Measurements from ENCODE around the gene IL11RA.

GRCh38 chr9:34665381-34666250 lies 13.6 kb downstream of the IL11RA start:
- peak; percentile 82 to 86 for TF ChIP-seq POLR2A (IDR thresholded peaks at IDR 0.05)
- TF ChIP-seq, protein P1, sequence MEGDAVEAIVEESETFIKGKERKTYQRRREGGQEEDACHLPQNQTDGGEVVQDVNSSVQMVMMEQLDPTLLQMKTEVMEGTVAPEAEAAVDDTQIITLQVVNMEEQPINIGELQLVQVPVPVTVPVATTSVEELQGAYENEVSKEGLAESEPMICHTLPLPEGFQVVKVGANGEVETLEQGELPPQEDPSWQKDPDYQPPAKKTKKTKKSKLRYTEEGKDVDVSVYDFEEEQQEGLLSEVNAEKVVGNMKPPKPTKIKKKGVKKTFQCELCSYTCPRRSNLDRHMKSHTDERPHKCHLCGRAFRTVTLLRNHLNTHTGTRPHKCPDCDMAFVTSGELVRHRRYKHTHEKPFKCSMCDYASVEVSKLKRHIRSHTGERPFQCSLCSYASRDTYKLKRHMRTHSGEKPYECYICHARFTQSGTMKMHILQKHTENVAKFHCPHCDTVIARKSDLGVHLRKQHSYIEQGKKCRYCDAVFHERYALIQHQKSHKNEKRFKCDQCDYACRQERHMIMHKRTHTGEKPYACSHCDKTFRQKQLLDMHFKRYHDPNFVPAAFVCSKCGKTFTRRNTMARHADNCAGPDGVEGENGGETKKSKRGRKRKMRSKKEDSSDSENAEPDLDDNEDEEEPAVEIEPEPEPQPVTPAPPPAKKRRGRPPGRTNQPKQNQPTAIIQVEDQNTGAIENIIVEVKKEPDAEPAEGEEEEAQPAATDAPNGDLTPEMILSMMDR (IDR thresholded peaks at IDR 0.05): peak in 1 of 6 experiments; percentile 30
